H1 (cell line): ENCODE results near the gene HMX1. TPM values are rescaled to one million over a fixed set of nuclear protein-coding genes. Genes with fewer than 3 reads are reported as not detected.
A peak's percentile ranks its signal among the peaks of the same experiment; 100 is the strongest.

Experiments used
- CTCF ChIA-PET: fragments of 300-600 bp; sonication (Branson Sonifier 250); formaldehyde crosslinking; loops from one replicate; lab custom pipeline; 2021; ENCODE audit not compliant: partially characterized antibody; lab: Charles Lee
- POLR2A ChIA-PET: fragments of 300-600 bp; sonication (Branson Sonifier 250); formaldehyde crosslinking; loops from one replicate; lab custom pipeline; 2021; ENCODE audit warnings: inconsistent platforms; ENCODE audit not compliant: partially characterized antibody; lab: Charles Lee
- DNase-seq, 2 experiments: peaks; one replicate each; pipeline versions ENCODE4 v3.0.0 to v3.0.0-alpha.2; 2010 to 2022; ENCODE audit warnings: low spot score in 2 of 2, low read depth in 1 of 2, mixed read lengths in 1 of 2
- FAIRE-seq: peaks from 2 replicates; lab custom pipeline; 2011; peaks lifted over from hg19 to GRCh38; lab: Jason Lieb, UNC
- H2AFZ ChIP-seq: 2 replicates; pipeline ENCODE4 v1.8.1; 2012; ENCODE audit warnings: low read length, inconsistent platforms
- H2AK5ac ChIP-seq: 2 replicates; pipeline ENCODE4 v1.6.1; 2013; ENCODE audit warnings: low read depth, low read length
- H2BK120ac ChIP-seq: replicated peaks from 2 replicates; pipeline ENCODE3; 2013; ENCODE audit warnings: low read depth, low read length, inconsistent platforms
- H2BK12ac ChIP-seq: 2 replicates; pipeline ENCODE4 v1.6.1; 2013; ENCODE audit warnings: low read depth, low read length
- H2BK15ac ChIP-seq: 2 replicates; pipeline ENCODE4 v1.6.1; 2013; ENCODE audit warnings: low read length
- H2BK20ac ChIP-seq: 2 replicates; pipeline ENCODE4 v1.6.1; 2013; ENCODE audit warnings: low read length
- H2BK5ac ChIP-seq: 2 replicates; pipeline ENCODE4 v1.6.1; 2013; ENCODE audit warnings: low read depth, low read length
- H3K14ac ChIP-seq: 2 replicates; pipeline ENCODE4 v1.6.1; 2013; ENCODE audit warnings: inconsistent platforms; ENCODE audit not compliant: insufficient read length
- H3K18ac ChIP-seq: 2 replicates; pipeline ENCODE4 v1.6.1; 2013; ENCODE audit warnings: low read length; ENCODE audit errors: extremely low read depth
- H3K23ac ChIP-seq: 2 replicates; pipeline ENCODE4 v1.6.1; 2013; ENCODE audit warnings: inconsistent platforms; ENCODE audit not compliant: insufficient read length
- H3K23me2 ChIP-seq: 2 replicates; pipeline ENCODE4 v1.6.1; 2013; ENCODE audit warnings: low read depth, low read length
- H3K27ac ChIP-seq: 2 replicates; pipeline ENCODE4 v1.6.1; 2011; ENCODE audit warnings: low read depth, low read length, inconsistent platforms
- H3K27me3 ChIP-seq, 4 experiments: replicated peaks in 1 of 4; 1 replicate in 1 of 4; 2 replicates in 3 of 4; pipeline versions ENCODE4 v1.6.1 to v1.8.1; 2011 to 2013; ENCODE audit warnings: low read length in 3 of 4, mild to moderate bottlenecking in 3 of 4, inconsistent platforms in 2 of 4, mixed read lengths in 2 of 4, moderate library complexity in 1 of 4; ENCODE audit not compliant: control insufficient read depth in 3 of 4, insufficient read depth in 3 of 4; ENCODE audit errors: extremely low read depth in 1 of 4
- H3K36me3 ChIP-seq, 4 experiments: 2 replicates each; pipeline versions ENCODE4 v1.6.1 to v1.8.1; 2011 to 2013; ENCODE audit warnings: mild to moderate bottlenecking in 4 of 4, low read length in 3 of 4, moderate library complexity in 2 of 4, control low read depth in 1 of 4, inconsistent platforms in 1 of 4; ENCODE audit not compliant: insufficient read depth in 4 of 4, control insufficient read depth in 2 of 4
- H3K4ac ChIP-seq: replicated peaks from 2 replicates; pipeline ENCODE3; 2013; ENCODE audit warnings: low read length, low read depth, mixed read lengths, inconsistent platforms; ENCODE audit not compliant: insufficient read length
- H3K4me1 ChIP-seq, 4 experiments: replicated peaks in 1 of 4; 1 replicate in 1 of 4; 2 replicates in 3 of 4; pipeline versions ENCODE4 v1.6.1 to v1.8.1; 2011 to 2013; ENCODE audit warnings: low read length in 3 of 4, inconsistent platforms in 2 of 4, mixed read lengths in 1 of 4; ENCODE audit not compliant: insufficient read depth in 4 of 4, control insufficient read depth in 3 of 4
- H3K4me2 ChIP-seq, 2 experiments: 2 replicates each; pipeline versions ENCODE4 v1.6.1 to v1.8.1; 2011 to 2013; ENCODE audit warnings: low read depth in 2 of 2, low read length in 2 of 2, control low read depth in 1 of 2, inconsistent platforms in 1 of 2, mild to moderate bottlenecking in 1 of 2; ENCODE audit not compliant: insufficient read depth in 1 of 2
- H3K4me3 ChIP-seq, 4 experiments: fragments of 200-600, 300-600 bp in 1 of 4; sonication (generic), shearing (Covaris generic), sonication (Bioruptor Twin) in 1 of 4; 2 replicates each; pipeline versions ENCODE4 v1.5.1 to v1.8.1; 2011 to 2016; ENCODE audit warnings: low read length in 4 of 4, low read depth in 3 of 4, control low read depth in 2 of 4, inconsistent platforms in 2 of 4, mild to moderate bottlenecking in 2 of 4, mixed read lengths in 1 of 4, moderate library complexity in 1 of 4; ENCODE audit not compliant: insufficient read depth in 2 of 4; ENCODE audit errors: extremely low read depth in 1 of 4
- H3K56ac ChIP-seq: replicated peaks from 2 replicates; pipeline ENCODE3; 2013; ENCODE audit warnings: low read depth, mild to moderate bottlenecking, mixed read lengths, low read length, inconsistent platforms; ENCODE audit not compliant: insufficient read length
- H3K79me1 ChIP-seq: 2 replicates; pipeline ENCODE4 v1.6.1; 2013; ENCODE audit warnings: low read depth, low read length, control low read depth
- H3K79me2 ChIP-seq, 2 experiments: 2 replicates each; pipeline versions ENCODE4 v1.6.1 to v1.8.1; 2012 to 2013; ENCODE audit warnings: low read length in 2 of 2, mild to moderate bottlenecking in 2 of 2, inconsistent platforms in 1 of 2; ENCODE audit not compliant: insufficient read depth in 2 of 2, control insufficient read depth in 1 of 2
- H3K9ac ChIP-seq, 4 experiments: replicated peaks in 1 of 4; 1 replicate in 1 of 4; 2 replicates in 3 of 4; pipeline versions ENCODE4 v1.6.1 to v1.8.1; 2011 to 2013; ENCODE audit warnings: low read depth in 3 of 4, low read length in 3 of 4, control low read depth in 2 of 4, mild to moderate bottlenecking in 2 of 4, moderate library complexity in 2 of 4, inconsistent platforms in 1 of 4; ENCODE audit errors: extremely low read depth in 1 of 4
- H3K9me3 ChIP-seq, 2 experiments: 2 replicates each; pipeline versions ENCODE4 v1.6.1 to v1.8.1; 2012 to 2013; ENCODE audit warnings: mild to moderate bottlenecking in 2 of 2, moderate library complexity in 2 of 2, control low read depth in 1 of 2, inconsistent platforms in 1 of 2, low read depth in 1 of 2, low read length in 1 of 2, mixed read lengths in 1 of 2; ENCODE audit not compliant: insufficient read depth in 2 of 2
- H4K20me1 ChIP-seq, 2 experiments: replicated peaks in 1 of 2; 2 replicates each; pipeline versions ENCODE3 to v1.8.1; 2011 to 2013; ENCODE audit warnings: inconsistent platforms in 2 of 2, low read length in 2 of 2, mild to moderate bottlenecking in 1 of 2; ENCODE audit not compliant: insufficient read depth in 2 of 2, control insufficient read depth in 1 of 2
- H4K5ac ChIP-seq: 2 replicates; pipeline ENCODE4 v1.6.1; 2013; ENCODE audit warnings: low read length, low read depth, mixed read lengths, inconsistent platforms; ENCODE audit not compliant: insufficient read length
- H4K8ac ChIP-seq: 2 replicates; pipeline ENCODE4 v1.8.0; 2013; ENCODE audit warnings: mild to moderate bottlenecking, moderate library complexity, low read length, inconsistent platforms; ENCODE audit not compliant: insufficient read depth; ENCODE audit errors: extremely low read depth
- H4K91ac ChIP-seq: replicated peaks from 2 replicates; pipeline ENCODE3; 2013; ENCODE audit warnings: low read length, mixed read lengths, inconsistent platforms; ENCODE audit not compliant: insufficient read length
- BACH1 ChIP-seq: IDR thresholded peaks from 2 replicates; pipeline ENCODE4 v1.6.1; 2012; ENCODE audit warnings: low read length, improper control_type of control experiment
- CEBPB ChIP-seq: IDR thresholded peaks from 2 replicates; pipeline ENCODE4 v1.6.1; 2012; ENCODE audit warnings: low read depth, low read length
- KDM4A ChIP-seq: IDR thresholded peaks from one replicate; pipeline ENCODE4 v1.7.1; 2012; ENCODE audit warnings: low read depth, mild to moderate bottlenecking, moderate library complexity, low read length, inconsistent platforms; ENCODE audit not compliant: severe bottlenecking
- TAF7 ChIP-seq: optimal IDR thresholded peaks from 2 replicates; pipeline ENCODE3; 2011; ENCODE audit warnings: low read depth, mild to moderate bottlenecking, inconsistent platforms, low read length, moderate library complexity, borderline replicate concordance
- TEAD4 ChIP-seq: IDR thresholded peaks from 2 replicates; pipeline ENCODE4 v1.6.1; 2012; ENCODE audit warnings: low read depth, low read length, inconsistent platforms, mixed read lengths
- YY1 ChIP-seq: IDR thresholded peaks from 2 replicates; pipeline ENCODE4 v1.6.1; 2011; ENCODE audit warnings: low read depth, mild to moderate bottlenecking, low read length
- ZNF274 ChIP-seq: IDR thresholded peaks from 2 replicates; pipeline ENCODE4 v1.7.0; 2012; ENCODE audit warnings: low read length, borderline replicate concordance; ENCODE audit errors: extremely low read depth
- WGBS, 2 experiments: shearing (Covaris generic) in 1 of 2; methylation state at CpG; one replicate each; pipeline versions ENCODE4 v1.1.6 to v1.1.7; 2013 to 2015; ENCODE audit warnings: low lambda C conversion rate in 2 of 2, mixed read lengths in 2 of 2, inconsistent platforms in 1 of 2, low coverage in 1 of 2, missing lambda C conversion rate in 1 of 2; ENCODE audit not compliant: insufficient replicate concordance in 2 of 2, insufficient coverage in 1 of 2, insufficient read length in 1 of 2; ENCODE audit errors: extremely low coverage in 1 of 2, missing lambda C conversion rate in 1 of 2; 5-methylcytosine and 5-hydroxymethylcytosine counted together
- polyA plus RNA-seq, 7 experiments: library from polyadenylated mRNA; depleted of rRNA in 3 of 7; stranded (reverse) in 5 of 7; unstranded in 2 of 7; fragments of >200 nt in 5 of 7; fragments of 200-250 nt in 2 of 7; gene quantifications; 1 replicate in 5 of 7; 2 replicates in 1 of 7; 4 replicates in 1 of 7; pipeline versions ENCODE4 v1.2.1 to v1.2.3, GENCODE V29; 2011 to 2013; ENCODE audit warnings: missing spikeins in 2 of 7, mixed read lengths in 2 of 7
- total RNA-seq: library from RNA; stranded (reverse); fragmentation: NEBNext Ultra II Directional; extraction: Animal tissue kit (Norgen Biotek cat#: 25700); gene quantifications from 2 replicates; pipeline ENCODE4 v1.2.1, GENCODE V29; 2021

The HMX1 gene
- total and polyA plus RNA-seq, 2 of the 8 experiments (the other 6 are each of a cell fraction or from before 2014, with no cell fraction given) = 0.26 TPM; not detected in 1

GRCh38 chr4:8908206-8908893 lies 36.7 kb upstream of the HMX1 start:
- no peaks in the 10 kb centered on the region for H3K79me1 ChIP-seq
- DNase-seq (peak in 1 of 2 experiments; percentile 39), FAIRE-seq (no peak)
- no peak overlapping the region for H3K56ac ChIP-seq
- no peaks in the 10 kb centered on the region; a peak in 1 of 7 replicates for H3K27me3 ChIP-seq
- H2BK12ac ChIP-seq = no peak overlapping the region
- H2BK20ac ChIP-seq = no peak overlapping the region
- no peak overlapping the region for H2AK5ac ChIP-seq
- H3K23me2 ChIP-seq = no peaks in the 10 kb centered on the region
- H3K27ac ChIP-seq = no peak overlapping the region
- H3K9ac ChIP-seq = no peak overlapping the region
- no peak overlapping the region for H3K18ac ChIP-seq
- H3K79me2 ChIP-seq = no peaks in the 10 kb centered on the region
- H2BK120ac ChIP-seq = no peak overlapping the region
- no peak overlapping the region for H3K14ac ChIP-seq
- ChIA-PET CTCF (interaction anchor here (0.7 kb wide), 1 partner anchor 9 kb away, joined by 3 read pairs; no protein-coding TSS in a partner anchor), POLR2A (no interaction called here)
- no peak overlapping the region for H3K4me2 ChIP-seq
- no peak overlapping the region for H4K8ac ChIP-seq
- no peak overlapping the region for H3K23ac ChIP-seq
- no peak overlapping the region for H2BK5ac ChIP-seq
- H2BK15ac ChIP-seq = no peak overlapping the region
- no peaks in the 10 kb centered on the region for H3K4me1 ChIP-seq
- no peak overlapping the region for H4K5ac ChIP-seq
- no peaks in the 10 kb centered on the region for H3K36me3 ChIP-seq
- no peak overlapping the region for H4K91ac ChIP-seq
- H3K4me3 ChIP-seq = no peak overlapping the region
- WGBS, 2 experiments = 90% methylated on average over 31 of the region's 34 CpGs; no CpG with 5 or more reads in 1 of the 2 experiments
- H3K9me3 ChIP-seq = peaks cover 0 to 18% of the 10 kb centered on the region in 2 experiments; a peak in 1 of 4 replicates
- no peaks in the 10 kb centered on the region for H4K20me1 ChIP-seq
- H2AFZ ChIP-seq = no peak overlapping the region
- H3K4ac ChIP-seq = no peak overlapping the region
- TF ChIP-seq BACH1 (no peak), ZNF274 (no peak), TAF7 (no peak), TEAD4 (no peak), YY1 (no peak), CEBPB (no peak), KDM4A (no peak)
